ENCODE results near the gene SHISA9. TPM values are rescaled to one million over a fixed set of nuclear protein-coding genes. Genes with fewer than 3 reads are reported as not detected.

SHISA9 gene
- total and polyA plus RNA-seq, 8 donors, result 0.12 to 1.3 (median 0.37) TPM; not detected in 1

DNA sequence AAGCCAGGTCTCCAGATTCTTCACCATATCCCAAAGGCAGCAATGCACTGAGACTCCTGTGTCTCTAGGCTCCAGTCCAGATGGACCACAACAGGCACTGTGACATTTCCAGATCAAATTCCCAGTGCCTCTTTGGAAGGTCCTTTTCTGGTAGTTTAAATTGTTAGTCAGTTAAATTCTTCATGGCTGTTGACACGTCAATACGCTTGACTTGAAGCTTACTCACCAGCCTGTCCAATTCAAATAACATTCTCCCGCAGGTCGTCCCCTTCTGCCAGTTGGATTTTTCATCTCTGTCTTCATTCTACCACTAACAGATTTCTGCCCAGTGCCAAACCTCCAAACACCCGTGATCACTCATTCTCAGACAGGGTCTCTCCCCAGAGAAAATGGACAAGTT lies 86.7 kb downstream of the SHISA9 start:
- Histone ChIP-seq H3K27me3 (peaks cover 0 to 5% (median 0%) of the 10 kb centered on the region in 4 donors), H3K4me3 (no peak overlapping the region), H3K4me1 (no peaks in the 10 kb centered on the region), H3K27ac (no peak overlapping the region), H3K9me3 (no peaks in the 10 kb centered on the region), H3K36me3 (no peaks in the 10 kb centered on the region)
- no peak for FAIRE-seq
- ATAC-seq, result no peak
- WGBS, 2 donors, result 64 to 67% methylated on average over 5 of the region's 5 CpGs
- TF ChIP-seq, protein P1, sequence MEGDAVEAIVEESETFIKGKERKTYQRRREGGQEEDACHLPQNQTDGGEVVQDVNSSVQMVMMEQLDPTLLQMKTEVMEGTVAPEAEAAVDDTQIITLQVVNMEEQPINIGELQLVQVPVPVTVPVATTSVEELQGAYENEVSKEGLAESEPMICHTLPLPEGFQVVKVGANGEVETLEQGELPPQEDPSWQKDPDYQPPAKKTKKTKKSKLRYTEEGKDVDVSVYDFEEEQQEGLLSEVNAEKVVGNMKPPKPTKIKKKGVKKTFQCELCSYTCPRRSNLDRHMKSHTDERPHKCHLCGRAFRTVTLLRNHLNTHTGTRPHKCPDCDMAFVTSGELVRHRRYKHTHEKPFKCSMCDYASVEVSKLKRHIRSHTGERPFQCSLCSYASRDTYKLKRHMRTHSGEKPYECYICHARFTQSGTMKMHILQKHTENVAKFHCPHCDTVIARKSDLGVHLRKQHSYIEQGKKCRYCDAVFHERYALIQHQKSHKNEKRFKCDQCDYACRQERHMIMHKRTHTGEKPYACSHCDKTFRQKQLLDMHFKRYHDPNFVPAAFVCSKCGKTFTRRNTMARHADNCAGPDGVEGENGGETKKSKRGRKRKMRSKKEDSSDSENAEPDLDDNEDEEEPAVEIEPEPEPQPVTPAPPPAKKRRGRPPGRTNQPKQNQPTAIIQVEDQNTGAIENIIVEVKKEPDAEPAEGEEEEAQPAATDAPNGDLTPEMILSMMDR (IDR thresholded peaks at IDR 0.05), result no peak
- intact Hi-C loops (cut with DNase I), result no loop called here
- no peak for DNase-seq

DNA sequence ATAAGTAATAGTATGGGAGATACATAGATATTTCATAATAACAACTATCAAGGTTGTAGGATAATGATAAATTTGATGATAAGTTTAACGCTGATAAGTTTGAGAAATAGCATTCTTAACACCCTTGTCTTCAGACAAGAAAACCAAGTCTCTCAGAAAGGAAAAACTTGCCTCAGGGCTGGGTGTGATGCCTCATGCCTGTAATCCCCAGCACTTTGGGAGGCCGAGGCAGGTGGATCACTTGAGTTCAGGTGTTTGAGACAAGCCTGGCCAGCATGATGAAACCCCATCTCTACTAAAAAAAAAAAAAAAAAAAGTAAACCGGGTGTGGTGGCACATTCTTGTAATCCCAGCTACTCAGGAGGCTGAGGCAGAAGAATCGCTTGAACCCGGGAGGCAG lies 90.7 kb downstream of the SHISA9 start:
- intact Hi-C loops (cut with DNase I), result no loop called here
- WGBS, 2 donors, result 66 to 80% methylated on average over 5 of the region's 5 CpGs
- DNase-seq, result no peak
- no peaks in the 10 kb centered on the region for H3K4me1 ChIP-seq
- no peak for ATAC-seq
- peaks cover 0 to 5% (median 0%) of the 10 kb centered on the region in 4 donors for H3K27me3 ChIP-seq
- H3K9me3 ChIP-seq, result no peaks in the 10 kb centered on the region
- H3K4me3 ChIP-seq, result no peak overlapping the region
- no peak overlapping the region for H3K27ac ChIP-seq
- no peaks in the 10 kb centered on the region for H3K36me3 ChIP-seq
- no peak for FAIRE-seq
- TF ChIP-seq, protein P1 (IDR thresholded peaks at IDR 0.05), result no peak

DNA sequence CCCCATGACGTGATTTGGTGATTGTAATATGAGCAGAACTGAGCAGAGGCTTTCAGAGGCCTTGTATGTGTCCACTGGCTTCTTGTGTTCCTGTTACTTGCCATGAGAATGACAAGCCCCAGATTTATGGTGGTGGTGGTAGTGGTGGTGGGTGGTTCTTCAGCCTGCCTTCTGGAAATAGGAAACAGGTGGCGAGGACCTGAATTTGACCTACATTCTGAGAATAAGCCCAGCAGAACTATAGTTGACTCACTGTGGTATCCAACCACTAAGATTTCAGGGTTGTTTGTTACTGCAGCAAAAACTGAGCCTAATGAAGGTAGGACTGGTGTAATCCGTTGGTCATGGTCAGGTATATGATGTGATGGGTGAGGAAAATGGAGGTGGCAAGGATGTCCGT lies 93.0 kb downstream of the SHISA9 start:
- no peaks in the 10 kb centered on the region for H3K4me1 ChIP-seq
- WGBS, 2 donors, result 71 to 79% methylated on average over 4 of the region's 4 CpGs
- no peak overlapping the region for H3K27ac ChIP-seq
- H3K4me3 ChIP-seq, result no peak overlapping the region
- H3K9me3 ChIP-seq, result no peaks in the 10 kb centered on the region
- TF ChIP-seq, protein P1 (IDR thresholded peaks at IDR 0.05), result no peak
- no peaks in the 10 kb centered on the region for H3K27me3 ChIP-seq
- DNase-seq (no peak), ATAC-seq (no peak), FAIRE-seq (no peak)
- intact Hi-C loops (cut with DNase I), result no loop called here
- no peaks in the 10 kb centered on the region for H3K36me3 ChIP-seq

DNA sequence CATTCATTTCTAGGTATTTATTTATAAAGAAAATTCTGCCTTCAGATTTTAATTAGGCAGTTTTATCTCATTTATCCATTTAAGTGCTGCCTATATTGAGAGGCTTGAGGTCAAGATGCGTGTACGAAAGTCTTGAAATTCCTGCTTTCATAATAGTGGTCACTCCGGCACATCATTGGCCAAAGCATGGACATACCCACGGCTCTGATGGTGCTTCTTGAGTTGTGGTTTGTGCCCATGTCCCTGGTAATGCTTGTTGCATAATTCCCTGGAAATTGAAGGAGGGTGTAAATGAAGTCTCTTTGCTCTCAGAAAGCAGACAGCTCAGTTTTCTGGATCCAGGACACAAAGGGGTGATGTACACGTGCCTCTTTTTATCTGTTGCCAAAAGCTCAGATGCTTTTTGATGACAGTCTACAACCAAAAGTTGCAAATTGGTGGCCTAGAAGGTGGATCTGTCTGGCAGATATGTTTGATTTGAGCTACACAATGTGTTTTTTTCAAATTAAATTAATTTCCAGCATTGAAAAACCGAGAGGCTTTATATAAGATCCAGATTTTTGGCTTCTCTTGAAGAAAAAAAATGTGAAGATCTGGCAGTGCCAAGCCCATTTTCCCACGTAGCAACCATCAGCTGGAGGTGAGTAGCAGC lies 94.4 kb downstream of the SHISA9 start:
- H3K4me1 ChIP-seq, result no peaks in the 10 kb centered on the region
- no peak overlapping the region for H3K4me3 ChIP-seq
- DNase-seq (no peak), ATAC-seq (no peak), FAIRE-seq (no peak)
- WGBS, 2 donors, result 68 to 70% methylated on average over 7 of the region's 7 CpGs
- intact Hi-C loops (cut with DNase I), result no loop called here
- TF ChIP-seq, protein P1 (IDR thresholded peaks at IDR 0.05), result no peak
- H3K9me3 ChIP-seq, result no peaks in the 10 kb centered on the region
- no peaks in the 10 kb centered on the region for H3K36me3 ChIP-seq
- H3K27ac ChIP-seq, result no peak overlapping the region
- no peaks in the 10 kb centered on the region for H3K27me3 ChIP-seq

DNA sequence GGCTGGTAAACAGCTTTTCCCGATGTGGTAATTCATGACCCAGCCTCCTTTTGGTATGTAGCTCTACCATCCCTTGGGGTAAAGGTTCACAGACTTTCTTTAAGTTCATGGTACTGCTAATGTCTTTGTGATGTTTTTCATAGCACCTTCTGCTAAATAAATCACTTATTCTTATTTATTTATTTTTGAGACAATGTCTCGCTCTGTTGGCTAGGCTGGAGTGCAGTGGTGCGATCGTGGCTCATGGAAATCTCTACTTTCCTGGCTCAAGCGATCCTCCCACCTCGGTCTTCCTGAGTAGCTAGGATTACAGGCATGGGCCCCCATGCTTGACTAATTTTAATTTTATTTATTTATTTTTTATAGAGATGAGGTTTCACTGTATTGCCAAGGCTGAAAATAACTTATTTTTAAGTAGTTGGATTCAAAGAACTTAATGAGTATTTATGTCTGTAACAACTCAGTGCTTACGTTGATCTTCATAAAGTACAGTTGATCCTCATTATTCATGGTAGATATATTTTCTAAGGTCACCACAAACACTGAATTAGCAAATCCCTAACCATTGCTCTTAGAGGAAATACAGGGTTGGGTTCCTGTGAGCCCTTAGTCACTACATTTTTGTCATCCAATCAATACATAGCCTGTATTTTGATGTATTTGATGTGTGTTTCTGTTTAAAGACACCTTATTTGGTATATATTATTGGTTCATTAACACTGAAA lies 97.1 kb downstream of the SHISA9 start:
- no peak for DNase-seq
- H3K4me1 ChIP-seq, result no peaks in the 10 kb centered on the region
- ATAC-seq, result no peak
- no peaks in the 10 kb centered on the region for H3K27me3 ChIP-seq
- H3K4me3 ChIP-seq, result no peak overlapping the region
- TF ChIP-seq, protein P1 (IDR thresholded peaks at IDR 0.05), result no peak
- no peaks in the 10 kb centered on the region for H3K36me3 ChIP-seq
- FAIRE-seq, result no peak
- no peaks in the 10 kb centered on the region for H3K9me3 ChIP-seq
- 77 to 85% methylated on average over 7 of the region's 7 CpGs for WGBS, 2 donors
- H3K27ac ChIP-seq, result no peak overlapping the region
- intact Hi-C loops (cut with DNase I), result no loop called here
